ENCODE results near the gene KRTAP9-4. TPM values are rescaled to one million over a fixed set of nuclear protein-coding genes. Genes with fewer than 3 reads are reported as not detected.
"Not testable (repeated sequence)": the region's sequence is repeated elsewhere in the genome, so short reads cannot be mapped to it uniquely, and the experiment has no call there.

KRTAP9-4 gene, protein sequence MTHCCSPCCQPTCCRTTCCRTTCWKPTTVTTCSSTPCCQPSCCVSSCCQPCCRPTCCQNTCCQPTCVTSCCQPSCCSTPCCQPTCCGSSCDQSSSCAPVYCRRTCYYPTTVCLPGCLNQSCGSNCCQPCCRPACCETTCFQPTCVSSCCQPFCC
- total RNA-seq (2022), result not detected in 2 replicates
- not detected for Bru-seq, nascent RNA
- BruChase-seq, experiment 1, labeled RNA remaining after a 6-hour chase, result not detected
- not detected for BruChase-seq, experiment 2, labeled RNA remaining after a 2-hour chase
- long read RNA-seq, result 0 reads

DNA sequence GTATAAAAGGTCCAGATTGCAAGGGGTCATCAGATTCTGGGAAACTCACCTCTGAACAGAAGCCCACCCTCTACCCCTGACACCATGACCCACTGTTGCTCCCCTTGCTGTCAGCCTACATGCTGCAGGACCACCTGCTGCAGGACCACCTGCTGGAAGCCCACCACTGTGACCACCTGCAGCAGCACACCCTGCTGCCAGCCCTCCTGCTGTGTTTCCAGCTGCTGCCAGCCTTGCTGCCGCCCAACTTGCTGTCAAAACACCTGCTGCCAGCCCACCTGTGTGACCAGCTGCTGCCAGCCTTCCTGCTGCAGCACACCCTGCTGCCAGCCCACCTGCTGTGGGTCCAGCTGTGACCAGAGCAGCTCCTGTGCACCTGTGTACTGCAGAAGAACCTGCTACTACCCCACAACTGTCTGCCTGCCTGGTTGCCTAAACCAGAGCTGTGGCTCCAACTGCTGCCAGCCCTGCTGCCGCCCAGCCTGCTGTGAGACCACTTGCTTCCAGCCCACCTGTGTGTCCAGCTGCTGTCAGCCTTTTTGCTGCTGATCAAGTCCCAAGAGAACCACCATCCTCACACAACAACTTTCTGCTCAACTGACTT, at the start of gene KRTAP9-4:
KRTAP9-4 (plus strand) TSS at position 51 of the 604 bp plus-strand sequence; CDS start at position 85, 34 bp downstream.
- CTCF ChIA-PET, result interaction anchor here (1.1 kb wide), 1 partner anchor 37 kb away, joined by 3 read pairs; no protein-coding TSS in a partner anchor
- H3K4me3 Mint-ChIP-seq (ENCODE audit: low read depth, unreplicated experiment); H3K4me1 Mint-ChIP-seq (ENCODE audit: low read depth, unreplicated experiment); H3K9me3 Mint-ChIP-seq (ENCODE audit: low read depth, unreplicated experiment); DNase-seq; intact Hi-C loops (cut with micrococcal nuclease; ENCODE audit: unreplicated experiment); H3K27ac Mint-ChIP-seq (ENCODE audit: unreplicated experiment); H3K36me3 Mint-ChIP-seq (ENCODE audit: insufficient read depth, unreplicated experiment); BruUV-seq (replicated peaks): not testable (repeated sequence)
- peaks cover 15% of the 10 kb centered on the region for H3K27me3 Mint-ChIP-seq (ENCODE audit: unreplicated experiment)

DNA sequence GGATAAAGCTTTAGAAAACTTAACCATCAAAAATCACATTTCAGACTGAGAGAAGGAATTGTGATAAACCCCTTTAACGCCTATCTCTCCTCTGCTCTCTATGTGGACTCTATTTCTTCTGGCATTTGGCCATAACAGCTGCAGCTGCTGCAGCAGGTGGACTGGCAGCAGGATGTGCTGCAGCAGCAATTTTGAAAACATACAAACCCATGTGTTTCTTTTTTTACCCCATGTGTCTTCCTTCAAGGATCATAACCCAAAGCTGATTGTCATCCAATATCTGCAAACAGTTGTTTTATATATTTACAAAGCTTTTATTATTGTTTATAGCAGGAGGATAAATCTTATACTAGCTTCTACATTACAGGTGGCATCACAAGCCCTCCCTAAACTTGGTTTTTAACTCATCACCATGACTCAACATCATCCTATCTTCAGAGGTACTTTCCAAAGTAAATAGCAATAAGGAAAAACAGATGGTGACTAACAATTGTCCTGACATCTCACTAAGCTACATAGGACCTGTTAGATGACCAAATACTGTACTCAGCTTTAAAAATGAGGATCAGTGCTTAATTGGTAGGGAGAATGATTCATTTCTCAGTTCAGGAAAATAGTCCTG, 37.5 kb upstream of the KRTAP9-4 start:
- CTCF ChIA-PET, result interaction anchor here (0.6 to 1.2 kb wide), 3 partner anchors 38 to 146 kb away, joined by 3 to 6 read pairs (median 3); partner anchors contain the start of gene KRTAP2-4
- Mint-ChIP-seq H3K9me3 (ENCODE audit: low read depth, unreplicated experiment) (peaks cover 4% of the 10 kb centered on the region), H3K27ac (ENCODE audit: unreplicated experiment) (no peak overlapping the region), H3K27me3 (ENCODE audit: unreplicated experiment) (no peaks in the 10 kb centered on the region), H3K36me3 (ENCODE audit: insufficient read depth, unreplicated experiment) (no peaks in the 10 kb centered on the region), H3K4me1 (ENCODE audit: low read depth, unreplicated experiment) (peaks cover 15% of the 10 kb centered on the region), H3K4me3 (ENCODE audit: low read depth, unreplicated experiment) (no peak overlapping the region)
- BruUV-seq (replicated peaks), result no TSS peak
- intact Hi-C loops (cut with micrococcal nuclease; ENCODE audit: unreplicated experiment), result no loop called here
- DNase-seq, result no peak
- TF ChIP-seq, protein P1, sequence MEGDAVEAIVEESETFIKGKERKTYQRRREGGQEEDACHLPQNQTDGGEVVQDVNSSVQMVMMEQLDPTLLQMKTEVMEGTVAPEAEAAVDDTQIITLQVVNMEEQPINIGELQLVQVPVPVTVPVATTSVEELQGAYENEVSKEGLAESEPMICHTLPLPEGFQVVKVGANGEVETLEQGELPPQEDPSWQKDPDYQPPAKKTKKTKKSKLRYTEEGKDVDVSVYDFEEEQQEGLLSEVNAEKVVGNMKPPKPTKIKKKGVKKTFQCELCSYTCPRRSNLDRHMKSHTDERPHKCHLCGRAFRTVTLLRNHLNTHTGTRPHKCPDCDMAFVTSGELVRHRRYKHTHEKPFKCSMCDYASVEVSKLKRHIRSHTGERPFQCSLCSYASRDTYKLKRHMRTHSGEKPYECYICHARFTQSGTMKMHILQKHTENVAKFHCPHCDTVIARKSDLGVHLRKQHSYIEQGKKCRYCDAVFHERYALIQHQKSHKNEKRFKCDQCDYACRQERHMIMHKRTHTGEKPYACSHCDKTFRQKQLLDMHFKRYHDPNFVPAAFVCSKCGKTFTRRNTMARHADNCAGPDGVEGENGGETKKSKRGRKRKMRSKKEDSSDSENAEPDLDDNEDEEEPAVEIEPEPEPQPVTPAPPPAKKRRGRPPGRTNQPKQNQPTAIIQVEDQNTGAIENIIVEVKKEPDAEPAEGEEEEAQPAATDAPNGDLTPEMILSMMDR (IDR thresholded peaks at IDR 0.05; ENCODE audit: unreplicated experiment), result no peak

DNA sequence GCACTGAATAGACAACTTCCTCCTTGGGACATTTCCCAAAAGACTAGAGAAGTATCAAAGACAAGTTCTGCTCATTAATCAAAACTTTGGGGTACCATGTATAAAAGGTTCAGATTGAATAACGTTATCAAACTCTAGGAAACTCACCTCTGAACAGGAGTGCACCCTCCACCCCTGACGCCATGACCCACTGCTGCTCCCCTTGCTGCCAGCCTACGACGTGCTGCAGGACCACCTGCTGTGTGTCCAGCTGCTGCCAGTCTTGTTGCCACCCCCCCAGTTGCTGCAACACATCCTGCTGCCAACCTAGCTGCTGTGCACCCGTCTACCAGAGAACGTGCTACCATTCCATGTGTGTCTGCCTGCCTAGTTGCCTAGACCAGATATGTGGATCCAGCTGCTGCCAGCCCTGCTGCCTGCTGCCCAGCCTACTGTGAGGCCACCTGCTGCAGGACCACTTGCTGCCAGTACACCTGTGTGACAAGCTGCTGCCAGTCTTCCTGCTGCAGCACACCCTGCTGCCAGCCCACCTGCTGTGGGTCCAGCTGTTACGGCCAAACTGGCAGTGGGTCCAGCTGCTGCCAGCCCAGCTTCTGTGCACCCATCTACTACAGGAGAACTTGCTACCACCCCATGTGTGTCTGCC, 36.8 kb upstream of the KRTAP9-4 start:
- CTCF ChIA-PET, result interaction anchor here (0.5 to 1.2 kb wide), 4 partner anchors 38 to 278 kb away, joined by 3 to 6 read pairs (median 3); partner anchors contain the start of gene KRTAP2-4
- Mint-ChIP-seq H3K9me3 (ENCODE audit: low read depth, unreplicated experiment) (peaks cover 4% of the 10 kb centered on the region), H3K36me3 (ENCODE audit: insufficient read depth, unreplicated experiment) (no peaks in the 10 kb centered on the region), H3K27me3 (ENCODE audit: unreplicated experiment) (no peaks in the 10 kb centered on the region), H3K4me1 (ENCODE audit: low read depth, unreplicated experiment) (peaks cover 15% of the 10 kb centered on the region), H3K27ac (ENCODE audit: unreplicated experiment) (no peak overlapping the region), H3K4me3 (ENCODE audit: low read depth, unreplicated experiment) (no peak overlapping the region)
- no TSS peak for BruUV-seq (replicated peaks)
- no peak for DNase-seq
- intact Hi-C loops (cut with micrococcal nuclease; ENCODE audit: unreplicated experiment), result no loop called here
- TF ChIP-seq, protein P1 (IDR thresholded peaks at IDR 0.05; ENCODE audit: unreplicated experiment), result no peak

DNA sequence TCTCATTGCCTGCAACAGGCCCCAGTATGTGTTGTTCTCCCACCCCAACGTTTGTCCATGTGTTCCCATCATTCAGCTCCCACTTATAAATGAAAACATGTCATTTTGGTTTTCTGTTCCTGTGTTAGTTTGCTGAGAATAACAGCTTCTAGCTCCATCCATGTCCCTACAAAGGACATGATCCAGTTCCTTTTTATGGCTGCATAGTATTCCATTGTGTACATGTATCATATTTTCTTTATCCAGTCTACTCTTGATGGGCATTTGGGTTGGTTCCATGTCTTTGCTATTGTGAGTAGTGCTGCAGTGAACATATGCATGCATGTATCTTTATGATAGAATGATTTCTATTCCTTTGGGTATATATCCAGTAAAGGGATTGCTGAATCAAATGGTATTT, 33.8 kb upstream of the KRTAP9-4 start:
- no peaks in the 10 kb centered on the region for H3K36me3 Mint-ChIP-seq (ENCODE audit: insufficient read depth, unreplicated experiment)
- CTCF ChIA-PET, result no interaction called here
- DNase-seq, result no peak
- intact Hi-C loops (cut with micrococcal nuclease; ENCODE audit: unreplicated experiment), result no loop called here
- no peaks in the 10 kb centered on the region for H3K27me3 Mint-ChIP-seq (ENCODE audit: unreplicated experiment)
- peaks cover 15% of the 10 kb centered on the region for H3K4me1 Mint-ChIP-seq (ENCODE audit: low read depth, unreplicated experiment)
- no peak overlapping the region for H3K27ac Mint-ChIP-seq (ENCODE audit: unreplicated experiment)
- TF ChIP-seq, protein P1 (IDR thresholded peaks at IDR 0.05; ENCODE audit: unreplicated experiment), result no peak
- BruUV-seq (replicated peaks), result no TSS peak
- peaks cover 4% of the 10 kb centered on the region for H3K9me3 Mint-ChIP-seq (ENCODE audit: low read depth, unreplicated experiment)
- no peak overlapping the region for H3K4me3 Mint-ChIP-seq (ENCODE audit: low read depth, unreplicated experiment)

Data from Calu3 (cell line).